Body of pancreas (tissue), 4 donors: ENCODE measurements around the gene CBLIF. TPM values are rescaled to one million over a fixed set of nuclear protein-coding genes. Genes with fewer than 3 reads are reported as not detected.

Source experiments
- ATAC-seq: fragments of 150-250 bp; one replicate; pipeline ENCODE4 v1.9.1; 2016
- DNase-seq, 4 donors: peaks; one replicate each; pipeline ENCODE4 v3.0.0-alpha.2; 2019
- H3K27ac ChIP-seq, 4 donors: fragments of 200-600 bp; sonication (generic); 1 replicate in 3 of 4; 2 replicates in 1 of 4; pipeline versions ENCODE4 v1.5.1 to v1.6.1; 2016 to 2019; ENCODE audit warnings: mild to moderate bottlenecking in 1 of 4, mixed read lengths in 1 of 4, moderate library complexity in 1 of 4
- H3K27me3 ChIP-seq, 2 donors: fragments of 200-600 bp; sonication (generic); one replicate each; pipeline ENCODE4 v1.6.0; 2016; ENCODE audit warnings: mild to moderate bottlenecking in 1 of 2
- H3K36me3 ChIP-seq, 2 donors: fragments of 200-600 bp; sonication (generic); replicated peaks in 1 of 2; 2 replicates each; pipeline ENCODE4 v1.5.1; 2016; ENCODE audit warnings: low read depth in 2 of 2; ENCODE audit not compliant: insufficient read depth in 1 of 2
- H3K4me1 ChIP-seq: fragments of 200-600 bp; sonication (generic); one replicate; pipeline ENCODE4 v1.6.0; 2016
- H3K4me3 ChIP-seq, 2 donors: fragments of 200-600 bp; sonication (generic); 1 replicate in 1 of 2; 2 replicates in 1 of 2; pipeline ENCODE4 v1.5.1; 2016 to 2019
- H3K9me3 ChIP-seq, 3 donors: fragments of 200-600 bp; sonication (generic); 1 replicate in 2 of 3; 2 replicates in 1 of 3; pipeline ENCODE4 v1.5.1; 2016
- CTCF ChIP-seq, 7 experiments: fragments of 450-650 bp in 4 of 7; fragments of 200-600 bp in 3 of 7; sonication (generic) in 3 of 7; IDR thresholded peaks; one replicate each; pipeline ENCODE4 v1.5.1; 2016 to 2019; ENCODE audit warnings: antibody characterized with exemption in 7 of 7
- POLR2A ChIP-seq, 3 donors: fragments of 450-650 bp; IDR thresholded peaks; one replicate each; pipeline ENCODE4 v1.6.1; 2016; ENCODE audit warnings: antibody characterized with exemption in 3 of 3, mild to moderate bottlenecking in 2 of 3
- WGBS, 2 donors: methylation state at CpG; one replicate each; pipeline ENCODE4 v1.1.5; 2017; 5-methylcytosine and 5-hydroxymethylcytosine counted together
- intact Hi-C: fragments of 100-400 bp; cut with DNase I; formaldehyde crosslinking; loops from one replicate; pipeline ENCODE4 v1.15.1; 2023
- total RNA-seq, 2 donors: library from RNA; depleted of rRNA; stranded (reverse); fragments of >200 nt; gene quantifications; one replicate each; pipeline ENCODE4 v1.1.0, GENCODE V29; 2016

CBLIF gene
- total RNA-seq, 2 donors from 2014 or later = not detected

GRCh38 chr11:59801981-59802638 lies 43.2 kb downstream of the CBLIF start:
- intact Hi-C loops = loop anchor here (5.0 kb wide), 1 partner anchor 50 kb away; no protein-coding TSS in a partner anchor
- H3K27ac ChIP-seq = peak overlapping the region in 1 of 4 donors; percentile 45
- ATAC-seq = peak; percentile 62

GRCh38 chr11:59801160-59801706 lies 44.1 kb downstream of the CBLIF start:
- Histone ChIP-seq H3K27ac (no peak overlapping the region), H3K27me3 (no peaks in the 10 kb centered on the region), H3K4me1 (peaks cover 5% of the 10 kb centered on the region), H3K4me3 (no peak overlapping the region), H3K9me3 (no peaks in the 10 kb centered on the region), H3K36me3 (peaks cover 8 to 13% of the 10 kb centered on the region in 2 donors)
- TF ChIP-seq CTCF (IDR thresholded peaks at IDR 0.05) = no peak
- TF ChIP-seq POLR2A (IDR thresholded peaks at IDR 0.05) = no peak
- intact Hi-C loops = loop anchor here (5.0 kb wide), 1 partner anchor 49 kb away; no protein-coding TSS in a partner anchor
- no peak for DNase-seq
- 51 to 62% methylated on average over 2 of the region's 2 CpGs for WGBS, 2 donors
- ATAC-seq = no peak

More at GRCh38 chr11:59801981-59802638, 43.2 kb downstream of the CBLIF start:
- peaks cover 5% of the 10 kb centered on the region for H3K4me1 ChIP-seq
- DNase-seq = peak in 2 of 4 donors; percentile 15 to 17
- no peaks in the 10 kb centered on the region for H3K27me3 ChIP-seq
- no peak for TF ChIP-seq POLR2A (IDR thresholded peaks at IDR 0.05)
- WGBS, 2 donors = 51 to 57% methylated on average over 5 of the region's 5 CpGs
- H3K4me3 ChIP-seq = no peak overlapping the region
- H3K36me3 ChIP-seq = peaks cover 8 to 15% of the 10 kb centered on the region in 2 donors
- no peaks in the 10 kb centered on the region for H3K9me3 ChIP-seq

GRCh38 chr11:59800390-59801025 lies 44.8 kb downstream of the CBLIF start:
- peaks cover 5% of the 10 kb centered on the region for H3K4me1 ChIP-seq
- no peak overlapping the region for H3K4me3 ChIP-seq
- DNase-seq = no peak
- H3K36me3 ChIP-seq = peaks cover 8 to 11% of the 10 kb centered on the region in 2 donors
- no peak for TF ChIP-seq POLR2A (IDR thresholded peaks at IDR 0.05)
- no peak for TF ChIP-seq CTCF (IDR thresholded peaks at IDR 0.05)
- 86% methylated on average over 7 of the region's 7 CpGs for WGBS, 2 donors
- ATAC-seq = no peak
- no peak overlapping the region for H3K27ac ChIP-seq
- no peaks in the 10 kb centered on the region for H3K9me3 ChIP-seq
- H3K27me3 ChIP-seq = no peaks in the 10 kb centered on the region
- intact Hi-C loops = loop anchor here (5.0 kb wide), 1 partner anchor 48 kb away; no protein-coding TSS in a partner anchor

- H3K4me1 ChIP-seq = no peaks in the 10 kb centered on the region
- H3K27ac ChIP-seq = no peak overlapping the region
- ATAC-seq (no peak), DNase-seq (no peak)
- no peak for TF ChIP-seq CTCF (IDR thresholded peaks at IDR 0.05)
- no peak for TF ChIP-seq POLR2A (IDR thresholded peaks at IDR 0.05)
- H3K9me3 ChIP-seq = no peaks in the 10 kb centered on the region
- H3K36me3 ChIP-seq = peaks cover 4 to 32% of the 10 kb centered on the region in 2 donors
- no peaks in the 10 kb centered on the region for H3K27me3 ChIP-seq
- 88 to 91% methylated on average over 3 of the region's 3 CpGs for WGBS, 2 donors
- H3K4me3 ChIP-seq = no peak overlapping the region
- intact Hi-C loops = no loop called here
Measured at GRCh38 chr11:59794417-59794816, 50.9 kb downstream of the CBLIF start.

GRCh38 chr11:59792507-59792906 lies 52.8 kb downstream of the CBLIF start:
- intact Hi-C loops = no loop called here
- WGBS, 2 donors = 85 to 91% methylated on average over 1 of the region's 1 CpG
- DNase-seq = no peak
- ATAC-seq = no peak
- no peaks in the 10 kb centered on the region for H3K9me3 ChIP-seq
- peaks cover 4 to 33% of the 10 kb centered on the region in 2 donors for H3K36me3 ChIP-seq
- no peak for TF ChIP-seq CTCF (IDR thresholded peaks at IDR 0.05)
- TF ChIP-seq POLR2A (IDR thresholded peaks at IDR 0.05) = no peak
- no peaks in the 10 kb centered on the region for H3K27me3 ChIP-seq
- peaks cover 8% of the 10 kb centered on the region for H3K4me1 ChIP-seq
- no peak overlapping the region for H3K27ac ChIP-seq
- H3K4me3 ChIP-seq = no peak overlapping the region
